ENCODE results near the gene NMT2.
A peak's percentile ranks its signal among the peaks of the same experiment; 100 is the strongest.

Gene NMT2

DNA sequence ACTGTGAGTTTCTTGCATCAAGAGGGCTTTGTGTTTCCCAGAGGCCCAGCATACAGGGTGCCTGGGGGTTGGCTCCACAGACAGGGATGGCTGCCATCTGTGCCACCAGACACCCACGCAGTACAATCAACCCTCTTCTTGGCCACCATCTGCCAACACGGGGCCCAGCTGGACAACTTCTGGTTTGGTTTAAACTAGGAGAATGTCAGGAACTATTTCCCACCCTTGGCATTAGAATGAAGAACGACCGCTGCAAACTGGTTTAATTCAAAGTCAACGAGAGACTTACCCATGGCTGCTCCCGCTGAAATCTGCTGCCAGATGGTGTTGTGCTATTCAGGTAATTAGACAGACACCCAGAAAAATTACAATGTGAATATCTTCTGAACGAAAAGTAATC lies 27.8 kb downstream of the NMT2 start:
- Mint-ChIP-seq H3K36me3 (ENCODE audit: low read depth) (peaks cover 5% of the 10 kb centered on the region), H3K27ac (peak overlapping the region; percentile 89), H3K27me3 (no peaks in the 10 kb centered on the region), H3K4me3 (peak overlapping the region; percentile 76), H3K9me3 (no peaks in the 10 kb centered on the region), H3K4me1 (peaks cover 33% of the 10 kb centered on the region)
- no peak for ATAC-seq
- DNase-seq = no peak

DNA sequence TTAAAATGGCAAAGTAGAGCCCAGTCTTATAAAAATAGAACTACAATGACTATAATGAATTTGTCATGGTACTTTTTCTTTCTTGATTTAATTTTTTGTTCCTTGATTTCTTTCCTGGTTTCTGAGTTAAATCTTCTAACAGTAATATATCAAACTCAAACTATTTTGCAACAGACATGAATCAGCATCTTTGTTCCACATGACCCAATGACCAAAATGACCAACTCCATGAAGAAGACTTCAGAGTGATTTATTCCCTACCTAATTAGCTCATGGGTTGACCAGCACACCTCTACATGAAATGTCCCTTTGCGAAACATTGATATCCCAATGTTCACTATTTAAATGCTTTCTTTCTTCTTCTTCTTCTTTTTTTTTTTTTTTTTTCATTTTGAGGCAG lies 30.9 kb downstream of the NMT2 start:
- H3K4me3 Mint-ChIP-seq = no peak overlapping the region
- DNase-seq (no peak), ATAC-seq (no peak)
- H3K9me3 Mint-ChIP-seq = no peaks in the 10 kb centered on the region
- no peaks in the 10 kb centered on the region for H3K27me3 Mint-ChIP-seq
- H3K27ac Mint-ChIP-seq = no peak overlapping the region
- peaks cover 25% of the 10 kb centered on the region for H3K4me1 Mint-ChIP-seq
- H3K36me3 Mint-ChIP-seq (ENCODE audit: low read depth) = peaks cover 19% of the 10 kb centered on the region

DNA sequence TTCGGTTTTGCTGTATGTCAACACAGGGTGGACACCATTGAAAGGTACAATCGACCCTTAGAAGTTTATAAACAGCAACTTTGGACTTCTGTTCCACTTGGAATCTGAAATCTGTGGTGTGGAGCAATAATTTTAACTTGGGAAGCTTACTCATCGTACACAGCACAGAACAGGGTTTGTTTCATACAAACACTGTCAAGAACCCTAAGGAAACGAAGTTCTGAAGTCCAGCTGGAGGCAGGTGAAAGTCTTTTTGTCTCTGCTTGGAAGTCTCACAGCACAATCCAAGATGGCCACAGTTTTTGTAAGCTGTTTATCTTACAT lies 31.5 kb downstream of the NMT2 start:
- no peak for ATAC-seq
- no peak overlapping the region for H3K4me3 Mint-ChIP-seq
- no peaks in the 10 kb centered on the region for H3K27me3 Mint-ChIP-seq
- H3K36me3 Mint-ChIP-seq (ENCODE audit: low read depth) = peaks cover 19% of the 10 kb centered on the region
- no peaks in the 10 kb centered on the region for H3K9me3 Mint-ChIP-seq
- H3K27ac Mint-ChIP-seq = no peak overlapping the region
- H3K4me1 Mint-ChIP-seq = peaks cover 19% of the 10 kb centered on the region
- DNase-seq = no peak

DNA sequence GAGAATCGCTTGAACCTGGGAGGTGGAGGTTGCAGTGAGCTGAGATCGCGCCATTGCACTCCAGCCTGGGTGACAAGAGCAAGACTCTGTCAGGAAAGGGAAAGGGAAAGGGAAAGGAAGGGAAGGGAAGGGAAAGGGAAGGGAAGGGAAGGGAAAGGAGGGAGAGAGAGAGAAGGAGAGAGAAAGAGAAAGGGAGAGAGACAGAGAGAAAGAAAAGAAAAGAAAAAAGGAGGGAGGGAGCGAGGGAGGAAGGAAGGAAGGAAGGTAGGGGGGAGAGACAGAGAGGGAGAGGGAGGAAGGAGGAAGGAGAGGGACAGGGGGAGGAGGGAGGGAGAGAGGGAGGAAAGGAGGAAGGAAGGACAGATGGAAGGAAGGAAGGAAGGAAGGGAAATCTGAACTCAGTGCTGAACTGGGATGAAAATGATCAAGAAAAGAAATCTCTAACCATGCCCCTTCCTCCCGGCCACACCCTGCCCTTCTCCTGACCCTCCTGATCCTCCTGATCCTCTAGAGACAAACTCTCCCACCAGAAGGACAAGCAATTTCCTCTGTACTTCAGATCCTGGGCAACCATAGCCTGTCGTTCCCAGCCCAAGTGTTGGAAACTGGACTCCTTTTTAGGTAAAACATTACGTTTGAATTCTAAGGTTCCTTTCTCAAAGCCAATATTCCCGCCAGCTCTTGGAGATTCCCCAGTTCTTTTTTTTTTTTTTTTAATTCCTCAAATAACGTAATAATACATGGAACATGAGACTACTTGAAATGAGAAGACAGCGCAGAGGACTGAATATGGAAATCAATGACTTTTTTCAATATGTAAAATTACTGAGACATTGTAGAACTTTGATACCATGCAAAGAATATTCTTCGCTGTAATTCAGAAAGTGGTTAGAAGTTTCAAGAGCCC lies 32.1 kb downstream of the NMT2 start:
- ATAC-seq = no peak
- Mint-ChIP-seq H3K27me3 (no peaks in the 10 kb centered on the region), H3K4me3 (no peak overlapping the region), H3K36me3 (ENCODE audit: low read depth) (peaks cover 21% of the 10 kb centered on the region), H3K4me1 (peaks cover 12% of the 10 kb centered on the region), H3K27ac (no peak overlapping the region), H3K9me3 (no peaks in the 10 kb centered on the region)
- DNase-seq = no peak

DNA sequence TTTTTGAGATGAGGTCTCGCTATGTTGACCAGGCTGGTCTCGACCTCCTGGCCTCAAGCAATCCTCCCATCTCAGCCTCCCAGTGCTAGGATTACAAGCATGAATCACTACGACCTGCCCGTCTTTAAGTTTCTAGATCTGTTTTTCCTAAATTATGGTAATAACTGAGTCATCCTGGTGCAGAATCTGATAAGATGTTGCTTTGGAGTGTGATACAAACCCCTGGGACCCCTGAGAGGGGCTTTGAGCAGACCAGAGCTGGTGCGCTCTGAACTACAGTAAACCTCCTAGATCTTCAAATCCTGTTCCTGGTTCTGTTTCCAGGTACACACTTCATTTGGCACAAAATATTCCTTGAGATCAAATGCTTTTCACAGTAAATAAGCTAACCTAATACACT lies 37.2 kb downstream of the NMT2 start:
- Mint-ChIP-seq H3K4me1 (peaks cover 7% of the 10 kb centered on the region), H3K27me3 (no peaks in the 10 kb centered on the region), H3K27ac (no peak overlapping the region), H3K36me3 (ENCODE audit: low read depth) (peaks cover 39% of the 10 kb centered on the region), H3K9me3 (no peaks in the 10 kb centered on the region), H3K4me3 (no peak overlapping the region)
- no peak for DNase-seq
- ATAC-seq = no peak

DNA sequence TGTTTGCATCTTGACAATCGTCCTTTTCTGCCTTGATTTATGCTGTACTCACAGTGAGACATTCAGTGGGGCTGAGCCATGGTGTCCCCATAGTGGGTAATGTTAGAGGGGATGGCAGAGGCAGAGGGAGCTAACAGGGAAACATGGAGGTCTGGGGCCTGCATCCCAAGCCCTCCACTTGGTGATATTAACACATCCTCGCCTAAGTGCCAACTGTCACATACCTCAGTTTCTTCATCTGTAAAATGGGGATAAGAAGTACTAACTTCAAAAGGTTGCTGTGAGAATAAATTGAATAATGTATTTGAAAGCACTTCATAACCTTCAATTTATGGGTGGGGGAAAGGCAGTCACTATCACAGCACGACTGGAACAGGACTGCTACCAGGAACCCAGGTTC lies 43.6 kb downstream of the NMT2 start:
- no peak overlapping the region for H3K27ac Mint-ChIP-seq
- no peak for ATAC-seq
- DNase-seq = no peak
- no peak overlapping the region for H3K4me3 Mint-ChIP-seq
- peaks cover 36% of the 10 kb centered on the region for H3K4me1 Mint-ChIP-seq
- no peaks in the 10 kb centered on the region for H3K27me3 Mint-ChIP-seq
- no peaks in the 10 kb centered on the region for H3K9me3 Mint-ChIP-seq
- peaks cover 32% of the 10 kb centered on the region for H3K36me3 Mint-ChIP-seq (ENCODE audit: low read depth)

DNA sequence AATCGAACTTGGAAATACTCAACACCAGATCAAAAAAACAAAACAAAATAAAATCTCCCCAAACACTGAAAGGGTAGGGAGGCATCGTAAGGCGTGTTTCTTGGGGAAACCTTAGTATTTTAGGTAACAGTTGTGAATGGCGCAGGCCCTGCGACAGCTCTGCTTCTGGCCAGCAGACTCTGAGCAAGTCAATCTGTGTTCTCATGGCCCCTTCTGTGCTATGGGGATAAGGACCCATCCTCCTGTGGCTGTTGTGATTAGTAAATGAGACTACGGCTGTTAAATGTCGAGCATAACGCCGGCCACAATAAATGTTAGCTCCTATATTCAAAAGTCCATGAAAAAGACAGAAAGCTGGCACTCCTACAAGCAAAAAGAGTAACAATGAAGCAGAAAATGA lies 44.3 kb downstream of the NMT2 start:
- Mint-ChIP-seq H3K36me3 (ENCODE audit: low read depth) (peaks cover 39% of the 10 kb centered on the region), H3K9me3 (no peaks in the 10 kb centered on the region), H3K4me1 (peaks cover 33% of the 10 kb centered on the region), H3K27me3 (no peaks in the 10 kb centered on the region), H3K4me3 (no peak overlapping the region), H3K27ac (peak overlapping the region; percentile 5)
- ATAC-seq (no peak), DNase-seq (no peak)

DNA sequence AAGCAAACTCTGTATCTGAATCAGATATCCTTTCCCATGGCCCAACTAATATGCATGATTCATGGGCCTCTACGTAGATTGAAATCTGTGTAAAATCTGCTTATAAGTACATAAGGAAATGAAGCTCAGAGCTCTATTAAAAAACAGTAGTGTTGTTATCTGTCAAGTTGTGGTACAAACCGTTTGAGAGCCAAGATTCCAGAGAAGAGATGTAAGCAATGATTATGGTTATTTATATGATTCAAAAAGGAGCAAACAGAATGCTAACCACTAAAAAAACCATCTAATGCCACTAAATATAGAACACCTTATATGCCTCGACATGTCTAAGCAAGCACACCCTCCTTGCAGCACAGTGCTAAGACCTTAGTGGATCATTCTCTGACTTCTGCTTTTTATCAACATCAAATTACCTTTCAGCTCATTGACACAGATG lies 44.7 kb downstream of the NMT2 start:
- ATAC-seq (peak; percentile 68), DNase-seq (no peak)
- no peak overlapping the region for H3K4me3 Mint-ChIP-seq
- peaks cover 44% of the 10 kb centered on the region for H3K36me3 Mint-ChIP-seq (ENCODE audit: low read depth)
- H3K27me3 Mint-ChIP-seq = no peaks in the 10 kb centered on the region
- H3K4me1 Mint-ChIP-seq = peaks cover 29% of the 10 kb centered on the region
- H3K9me3 Mint-ChIP-seq = no peaks in the 10 kb centered on the region
- H3K27ac Mint-ChIP-seq = peak overlapping the region; percentile 5

DNA sequence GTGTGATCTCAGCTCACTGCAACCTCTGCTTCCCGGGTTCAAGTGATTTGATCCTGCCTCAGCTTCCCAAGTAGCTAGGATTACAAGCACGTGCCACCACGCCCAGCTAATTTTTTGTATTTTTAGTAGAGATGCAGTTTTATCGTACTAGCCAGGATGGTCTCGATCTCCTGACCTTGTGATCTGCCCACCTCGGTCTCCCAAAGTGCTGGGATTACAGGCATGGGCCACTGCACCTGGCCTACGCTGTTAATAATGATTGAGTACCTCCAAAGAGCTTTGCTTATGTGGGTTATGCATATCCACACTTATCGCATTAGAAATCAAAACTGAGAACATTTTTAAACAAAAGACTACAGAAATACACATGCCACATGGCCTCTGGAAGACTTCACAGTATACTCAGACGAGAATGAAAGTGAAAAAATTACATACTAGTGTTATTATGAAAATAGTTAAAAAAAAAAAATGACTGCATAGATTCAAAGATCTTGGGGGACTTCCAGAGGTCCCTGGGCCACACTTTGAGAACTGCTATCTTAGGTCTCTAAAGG lies 45.9 kb downstream of the NMT2 start:
- H3K36me3 Mint-ChIP-seq (ENCODE audit: low read depth) = peaks cover 37% of the 10 kb centered on the region
- ATAC-seq (peak; percentile 60), DNase-seq (no peak)
- H3K4me3 Mint-ChIP-seq = peak overlapping the region; percentile 24
- H3K27me3 Mint-ChIP-seq = no peaks in the 10 kb centered on the region
- peaks cover 29% of the 10 kb centered on the region for H3K4me1 Mint-ChIP-seq
- H3K9me3 Mint-ChIP-seq = no peaks in the 10 kb centered on the region
- peak overlapping the region; percentile 86 for H3K27ac Mint-ChIP-seq

DNA sequence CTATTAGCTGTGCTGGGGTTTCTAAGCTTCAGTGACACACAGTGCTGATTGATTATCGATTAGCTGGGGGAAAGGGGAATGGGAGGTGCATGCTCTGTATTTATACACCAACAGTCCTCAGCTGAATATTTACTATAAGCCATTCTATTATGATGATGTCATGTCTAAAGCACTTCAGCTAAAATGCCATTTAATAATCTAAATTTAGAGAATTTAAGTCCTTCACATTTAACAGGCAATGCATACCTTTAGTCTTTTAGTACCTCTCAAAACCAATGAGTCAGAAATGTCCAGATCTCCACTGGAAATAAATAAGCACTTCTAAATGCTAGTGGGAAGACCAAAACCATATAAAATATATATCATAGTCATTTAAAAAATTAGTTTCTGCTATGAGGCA lies 46.8 kb downstream of the NMT2 start:
- Mint-ChIP-seq H3K36me3 (ENCODE audit: low read depth) (peaks cover 36% of the 10 kb centered on the region), H3K9me3 (no peaks in the 10 kb centered on the region), H3K4me1 (peaks cover 29% of the 10 kb centered on the region), H3K4me3 (no peak overlapping the region), H3K27ac (no peak overlapping the region), H3K27me3 (no peaks in the 10 kb centered on the region)
- DNase-seq (no peak), ATAC-seq (no peak)

DNA sequence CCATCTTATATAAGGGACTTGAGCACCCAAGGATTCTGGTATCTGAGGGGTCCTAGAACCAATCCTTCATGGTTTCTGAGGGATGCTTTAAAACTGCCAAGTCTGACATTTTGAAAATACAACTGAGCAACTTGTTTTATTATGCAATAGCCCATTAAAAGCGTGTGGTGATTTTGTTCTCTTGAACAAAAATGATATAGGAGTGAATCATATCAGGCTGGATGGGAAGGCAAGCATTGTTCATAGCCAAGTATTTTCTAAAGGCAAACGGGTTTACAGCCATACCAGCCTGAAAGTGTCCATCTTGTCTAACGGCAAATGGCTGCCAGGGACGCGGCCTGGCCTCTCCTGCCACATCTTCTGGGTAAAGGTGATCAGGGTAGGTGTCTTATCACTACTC lies 48.0 kb downstream of the NMT2 start:
- no peak for ATAC-seq
- Mint-ChIP-seq H3K27me3 (no peaks in the 10 kb centered on the region), H3K4me3 (no peak overlapping the region), H3K4me1 (peaks cover 29% of the 10 kb centered on the region), H3K36me3 (ENCODE audit: low read depth) (peaks cover 32% of the 10 kb centered on the region), H3K27ac (no peak overlapping the region), H3K9me3 (no peaks in the 10 kb centered on the region)
- no peak for DNase-seq

DNA sequence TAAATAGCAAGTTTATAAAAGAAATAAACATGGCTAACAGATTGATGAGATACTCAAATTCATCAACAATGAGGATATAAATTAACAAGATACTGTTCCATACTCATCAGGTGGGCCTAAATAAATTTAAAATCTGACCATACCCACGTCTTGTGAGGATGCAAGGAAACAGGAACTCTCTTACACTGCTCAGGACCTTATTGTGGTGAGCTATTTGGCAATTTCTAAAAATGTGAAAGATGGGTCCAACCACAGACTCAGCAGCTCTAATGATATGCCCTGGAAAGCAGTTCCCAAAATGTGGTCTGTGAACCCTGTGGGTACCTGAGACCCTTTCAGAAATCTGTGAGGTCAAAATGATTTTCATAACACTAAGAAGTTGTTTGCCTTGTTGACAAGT lies 49.9 kb downstream of the NMT2 start:
- H3K4me1 Mint-ChIP-seq = peaks cover 16% of the 10 kb centered on the region
- no peak overlapping the region for H3K27ac Mint-ChIP-seq
- no peaks in the 10 kb centered on the region for H3K9me3 Mint-ChIP-seq
- no peak overlapping the region for H3K4me3 Mint-ChIP-seq
- H3K27me3 Mint-ChIP-seq = no peaks in the 10 kb centered on the region
- DNase-seq = no peak
- H3K36me3 Mint-ChIP-seq (ENCODE audit: low read depth) = peaks cover 24% of the 10 kb centered on the region
- no peak for ATAC-seq

DNA sequence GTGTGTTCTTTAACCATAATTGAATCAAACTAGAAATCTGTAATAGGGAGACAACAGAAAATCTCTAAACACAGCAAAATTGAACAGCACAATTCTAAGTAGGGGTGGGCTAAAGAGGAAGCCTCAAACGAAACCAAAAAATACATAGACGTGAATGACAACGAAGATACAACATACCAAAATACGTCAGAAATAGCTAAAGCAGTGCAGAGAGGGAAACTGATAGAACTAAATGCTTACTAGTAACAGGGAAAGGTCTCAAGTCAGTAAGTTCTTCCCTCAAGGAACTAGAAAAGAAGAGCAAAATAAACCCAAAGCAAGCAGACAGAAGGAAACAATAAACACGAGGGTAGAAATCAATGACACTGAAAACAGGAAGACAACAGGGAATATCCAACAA lies 52.3 kb downstream of the NMT2 start:
- no peak overlapping the region for H3K27ac Mint-ChIP-seq
- no peaks in the 10 kb centered on the region for H3K4me1 Mint-ChIP-seq
- H3K27me3 Mint-ChIP-seq = no peaks in the 10 kb centered on the region
- no peaks in the 10 kb centered on the region for H3K9me3 Mint-ChIP-seq
- H3K36me3 Mint-ChIP-seq (ENCODE audit: low read depth) = peaks cover 26% of the 10 kb centered on the region
- DNase-seq (no peak), ATAC-seq (no peak)
- no peak overlapping the region for H3K4me3 Mint-ChIP-seq

DNA sequence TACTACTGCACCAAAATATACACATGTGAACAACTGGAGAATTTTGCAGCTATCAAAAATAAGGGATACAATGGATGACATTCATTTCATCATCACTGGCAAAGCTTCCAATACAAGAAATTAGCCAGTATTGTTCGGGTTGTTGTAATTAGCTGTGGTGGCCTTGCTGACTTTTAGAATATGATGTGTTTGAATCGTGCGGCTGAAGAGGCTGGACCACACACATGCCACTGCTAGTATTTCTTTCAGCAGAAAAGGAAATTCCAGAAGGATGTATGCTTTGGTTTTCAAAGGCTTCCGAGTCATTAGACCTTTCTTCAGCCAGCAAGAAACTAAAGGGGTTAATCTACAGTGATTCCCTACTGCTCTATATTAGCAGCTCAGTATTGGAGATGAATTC lies 54.7 kb downstream of the NMT2 start:
- DNase-seq = no peak
- Mint-ChIP-seq H3K27me3 (no peaks in the 10 kb centered on the region), H3K36me3 (ENCODE audit: low read depth) (peaks cover 17% of the 10 kb centered on the region), H3K4me1 (no peaks in the 10 kb centered on the region), H3K4me3 (no peak overlapping the region), H3K9me3 (no peaks in the 10 kb centered on the region), H3K27ac (no peak overlapping the region)
- no peak for ATAC-seq

DNA sequence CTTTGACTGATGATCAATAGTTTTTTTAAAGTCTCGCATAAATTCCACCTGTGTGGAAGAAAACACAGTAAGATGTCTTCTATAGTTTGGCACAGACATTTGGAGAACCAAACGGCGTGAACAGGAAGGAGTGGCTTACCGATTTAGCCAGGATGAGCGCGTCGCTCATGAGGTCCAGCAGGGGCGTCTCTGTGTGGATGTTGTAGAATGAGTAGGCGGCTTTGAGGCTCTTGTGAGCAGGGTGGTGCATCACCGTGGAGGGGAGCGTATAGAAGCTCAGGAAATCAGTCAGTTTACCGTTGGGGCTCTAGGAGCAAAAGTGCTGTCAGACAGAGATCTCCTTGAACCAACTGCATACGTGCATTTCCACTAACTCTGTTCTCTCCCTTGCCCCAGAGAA lies 55.8 kb downstream of the NMT2 start:
- Mint-ChIP-seq H3K4me1 (no peaks in the 10 kb centered on the region), H3K27me3 (no peaks in the 10 kb centered on the region), H3K9me3 (no peaks in the 10 kb centered on the region), H3K4me3 (no peak overlapping the region), H3K36me3 (ENCODE audit: low read depth) (peaks cover 22% of the 10 kb centered on the region), H3K27ac (no peak overlapping the region)
- ATAC-seq (peak; percentile 57), DNase-seq (no peak)
